Measurements from ENCODE around the gene MAP1LC3B.

DNA sequence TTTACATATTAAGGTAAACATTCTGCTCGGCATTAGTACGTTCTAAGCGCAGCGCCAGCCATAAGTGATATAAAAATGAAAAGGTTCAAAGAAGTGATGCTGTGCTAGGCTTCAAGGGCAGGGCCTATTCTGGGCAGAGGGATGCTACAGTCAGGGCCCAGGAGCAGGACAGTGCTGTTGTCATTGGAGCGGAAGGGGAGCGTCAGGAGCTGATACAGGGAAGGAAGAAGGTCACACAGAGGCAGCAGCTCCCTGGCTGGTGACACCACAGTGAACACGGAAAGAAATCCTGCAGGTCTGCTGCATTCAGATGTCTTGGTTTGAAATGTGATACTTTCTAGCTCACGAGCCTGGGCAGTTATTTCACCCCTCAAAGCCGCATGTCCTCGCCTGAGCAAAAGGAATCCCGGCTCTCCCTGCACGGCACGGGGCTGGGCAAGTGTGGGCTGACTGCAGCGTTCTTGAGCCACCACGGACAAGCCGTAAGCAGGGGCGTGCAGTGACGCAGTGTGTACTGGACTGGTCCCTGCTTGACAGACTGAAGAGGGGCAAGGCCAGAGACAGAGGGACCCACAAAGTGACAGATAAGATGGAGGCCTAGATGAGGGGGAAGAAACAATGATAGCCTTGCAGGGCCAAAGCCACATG, 59.6 kb downstream of the MAP1LC3B start:
- TF ChIP-seq, protein P1, sequence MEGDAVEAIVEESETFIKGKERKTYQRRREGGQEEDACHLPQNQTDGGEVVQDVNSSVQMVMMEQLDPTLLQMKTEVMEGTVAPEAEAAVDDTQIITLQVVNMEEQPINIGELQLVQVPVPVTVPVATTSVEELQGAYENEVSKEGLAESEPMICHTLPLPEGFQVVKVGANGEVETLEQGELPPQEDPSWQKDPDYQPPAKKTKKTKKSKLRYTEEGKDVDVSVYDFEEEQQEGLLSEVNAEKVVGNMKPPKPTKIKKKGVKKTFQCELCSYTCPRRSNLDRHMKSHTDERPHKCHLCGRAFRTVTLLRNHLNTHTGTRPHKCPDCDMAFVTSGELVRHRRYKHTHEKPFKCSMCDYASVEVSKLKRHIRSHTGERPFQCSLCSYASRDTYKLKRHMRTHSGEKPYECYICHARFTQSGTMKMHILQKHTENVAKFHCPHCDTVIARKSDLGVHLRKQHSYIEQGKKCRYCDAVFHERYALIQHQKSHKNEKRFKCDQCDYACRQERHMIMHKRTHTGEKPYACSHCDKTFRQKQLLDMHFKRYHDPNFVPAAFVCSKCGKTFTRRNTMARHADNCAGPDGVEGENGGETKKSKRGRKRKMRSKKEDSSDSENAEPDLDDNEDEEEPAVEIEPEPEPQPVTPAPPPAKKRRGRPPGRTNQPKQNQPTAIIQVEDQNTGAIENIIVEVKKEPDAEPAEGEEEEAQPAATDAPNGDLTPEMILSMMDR (IDR thresholded peaks at IDR 0.05; ENCODE audit: poor library complexity): no peak
- TF ChIP-seq EZH2 (IDR thresholded peaks at IDR 0.05; ENCODE audit: borderline replicate concordance): no peak
